ENCODE measurements around the gene ADRA2A. TPM values are rescaled to one million over a fixed set of nuclear protein-coding genes. Genes with fewer than 3 reads are reported as not detected.
A peak's percentile ranks its signal among the peaks of the same experiment; 100 is the strongest.

The ADRA2A gene
- total RNA-seq, 4 donors from 2014 or later, result 2.3 to 5.6 (median 4.5) TPM

DNA sequence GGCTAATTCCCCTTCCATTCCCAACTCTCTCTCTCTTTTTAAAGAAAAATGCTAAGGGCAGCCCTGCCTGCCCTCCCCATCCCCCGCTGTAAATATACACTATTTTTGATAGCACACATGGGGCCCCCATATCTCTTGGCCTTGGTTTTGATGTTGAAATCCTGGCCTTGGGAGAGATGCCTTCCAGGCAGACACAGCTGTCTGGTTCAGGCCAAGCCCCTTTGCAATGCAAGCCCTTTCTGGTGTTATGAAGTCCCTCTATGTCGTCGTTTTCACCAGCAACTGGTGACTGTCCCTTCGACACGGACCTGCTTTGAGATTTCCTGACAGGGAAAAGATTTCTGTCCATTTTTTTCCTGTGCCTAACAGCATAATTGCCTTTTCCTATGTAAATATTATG is 3.0 kb downstream of the ADRA2A start:
- no peak for DNase-seq (ENCODE audit: low spot score in 2 of 2)
- Histone ChIP-seq H3K4me3 (peak overlapping the region; percentile 56), H3K4me1 (peaks cover 32% of the 10 kb centered on the region), H3K27me3 (peaks cover 48% of the 10 kb centered on the region), H3K27ac (no peak overlapping the region), H3K9me3 (no peaks in the 10 kb centered on the region), H3K36me3 (no peaks in the 10 kb centered on the region)
- TF ChIP-seq POLR2AphosphoS5 (IDR thresholded peaks at IDR 0.05), result no peak
- 81% methylated on average over 5 of the region's 5 CpGs for WGBS

DNA sequence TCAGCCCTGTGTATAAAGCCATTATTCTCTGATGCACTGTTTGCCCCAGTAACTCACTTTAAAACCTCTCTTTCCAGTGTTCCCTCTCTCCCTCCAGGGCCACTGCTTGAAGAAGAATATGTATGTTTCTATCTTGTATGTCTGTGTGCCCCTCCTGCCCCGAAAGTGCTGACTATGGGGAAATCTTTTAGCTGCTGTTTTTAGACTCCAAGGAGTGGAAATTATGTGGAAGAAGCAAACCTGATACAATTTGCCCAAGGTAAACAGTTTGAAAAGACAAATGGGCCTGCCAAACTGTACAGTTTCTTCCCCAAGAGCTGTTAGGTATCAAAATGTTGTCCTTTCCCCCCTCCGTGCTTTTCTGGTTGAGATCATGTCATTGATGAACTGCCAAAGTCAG is 3.4 kb downstream of the ADRA2A start:
- Histone ChIP-seq H3K36me3 (no peaks in the 10 kb centered on the region), H3K4me1 (peaks cover 32% of the 10 kb centered on the region), H3K4me3 (no peak overlapping the region), H3K27ac (no peak overlapping the region), H3K27me3 (peaks cover 44% of the 10 kb centered on the region), H3K9me3 (no peaks in the 10 kb centered on the region)
- whole genome bisulfite sequencing, result 57% methylated on average over 2 of the region's 2 CpGs
- no peak for DNase-seq (ENCODE audit: low spot score in 2 of 2)
- TF ChIP-seq POLR2A (IDR thresholded peaks at IDR 0.05) (no peak), POLR2AphosphoS5 (IDR thresholded peaks at IDR 0.05) (no peak), EP300 (IDR thresholded peaks at IDR 0.05) (no peak)
- TF ChIP-seq, protein P1, sequence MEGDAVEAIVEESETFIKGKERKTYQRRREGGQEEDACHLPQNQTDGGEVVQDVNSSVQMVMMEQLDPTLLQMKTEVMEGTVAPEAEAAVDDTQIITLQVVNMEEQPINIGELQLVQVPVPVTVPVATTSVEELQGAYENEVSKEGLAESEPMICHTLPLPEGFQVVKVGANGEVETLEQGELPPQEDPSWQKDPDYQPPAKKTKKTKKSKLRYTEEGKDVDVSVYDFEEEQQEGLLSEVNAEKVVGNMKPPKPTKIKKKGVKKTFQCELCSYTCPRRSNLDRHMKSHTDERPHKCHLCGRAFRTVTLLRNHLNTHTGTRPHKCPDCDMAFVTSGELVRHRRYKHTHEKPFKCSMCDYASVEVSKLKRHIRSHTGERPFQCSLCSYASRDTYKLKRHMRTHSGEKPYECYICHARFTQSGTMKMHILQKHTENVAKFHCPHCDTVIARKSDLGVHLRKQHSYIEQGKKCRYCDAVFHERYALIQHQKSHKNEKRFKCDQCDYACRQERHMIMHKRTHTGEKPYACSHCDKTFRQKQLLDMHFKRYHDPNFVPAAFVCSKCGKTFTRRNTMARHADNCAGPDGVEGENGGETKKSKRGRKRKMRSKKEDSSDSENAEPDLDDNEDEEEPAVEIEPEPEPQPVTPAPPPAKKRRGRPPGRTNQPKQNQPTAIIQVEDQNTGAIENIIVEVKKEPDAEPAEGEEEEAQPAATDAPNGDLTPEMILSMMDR (IDR thresholded peaks at IDR 0.05), result no peak

DNA sequence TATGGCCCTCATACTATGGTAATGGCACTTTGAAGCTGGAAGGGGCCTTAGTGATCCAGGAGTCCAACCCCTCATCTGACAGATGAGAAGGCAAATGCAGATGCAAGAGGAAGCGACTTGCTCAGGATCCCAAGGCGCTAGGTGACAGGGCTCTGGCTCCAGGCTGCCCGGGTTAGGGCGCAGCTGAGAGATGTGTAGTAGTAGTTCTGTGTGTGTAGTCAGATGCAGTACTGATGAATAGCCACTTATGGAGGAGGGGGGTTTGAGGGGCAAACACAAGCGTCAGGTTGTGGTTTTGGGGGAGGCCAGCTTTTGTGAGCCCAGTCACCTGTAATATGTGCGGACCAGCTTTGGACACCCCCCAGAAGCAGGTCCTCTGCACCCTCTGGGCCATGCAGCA is 4.8 kb downstream of the ADRA2A start:
- DNase-seq (ENCODE audit: low spot score in 2 of 2), result peak in 1 of 2 donors; percentile 40
- Histone ChIP-seq H3K36me3 (no peaks in the 10 kb centered on the region), H3K27me3 (peaks cover 30% of the 10 kb centered on the region), H3K27ac (no peak overlapping the region), H3K4me3 (no peak overlapping the region), H3K9me3 (no peaks in the 10 kb centered on the region), H3K4me1 (peaks cover 22% of the 10 kb centered on the region)
- 89% methylated on average over 6 of the region's 6 CpGs for WGBS
- TF ChIP-seq, protein P1 (IDR thresholded peaks at IDR 0.05), result no peak

DNA sequence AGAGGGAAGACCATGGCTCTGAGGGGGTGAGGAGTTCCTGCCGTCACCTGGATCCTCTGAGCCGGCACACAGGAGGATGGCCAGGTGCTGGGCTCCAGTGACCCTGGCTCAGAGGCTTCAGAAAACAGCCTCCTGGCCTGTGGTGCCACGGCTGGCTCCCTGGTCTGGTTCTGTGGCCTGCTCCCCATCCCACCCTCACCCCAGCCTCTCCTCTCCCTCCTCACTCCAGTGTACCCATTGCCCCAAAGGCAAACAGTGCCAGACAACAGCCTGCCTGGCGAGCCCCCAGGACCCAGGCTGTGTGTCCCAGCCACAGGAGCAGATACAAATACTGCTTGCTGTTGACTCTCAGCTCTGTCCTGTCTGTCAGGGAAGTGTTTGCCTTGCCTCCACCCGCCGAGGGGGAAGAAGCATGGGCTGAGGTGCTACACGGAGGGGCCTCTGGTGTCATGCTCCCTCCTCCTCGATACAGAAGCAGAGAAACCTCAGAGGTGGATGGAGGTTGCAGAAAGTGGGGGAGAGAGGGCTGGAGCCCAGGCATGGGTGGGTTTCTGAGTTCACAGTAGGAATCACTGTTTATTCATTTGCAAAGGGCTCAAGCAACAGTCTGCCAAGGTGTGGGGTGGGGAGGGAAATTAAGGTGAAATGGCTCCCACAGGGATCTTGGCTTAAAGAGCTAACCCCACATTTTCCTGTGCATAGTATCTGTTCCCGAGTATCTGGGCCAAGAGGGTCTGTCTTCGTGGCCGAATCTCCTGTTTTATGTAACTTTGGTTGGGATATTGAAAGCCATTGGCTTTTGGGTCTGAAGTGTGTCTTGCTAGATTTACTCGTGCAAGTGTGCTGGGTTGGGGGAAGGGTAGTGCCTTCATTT is 5.5 kb downstream of the ADRA2A start:
- H3K27me3 ChIP-seq, result peaks cover 23% of the 10 kb centered on the region
- H3K36me3 ChIP-seq, result no peaks in the 10 kb centered on the region
- no peak overlapping the region for H3K27ac ChIP-seq
- TF ChIP-seq POLR2A (IDR thresholded peaks at IDR 0.05), result no peak
- H3K9me3 ChIP-seq, result no peaks in the 10 kb centered on the region
- peak in 1 of 2 donors; percentile 52 for DNase-seq (ENCODE audit: low spot score in 2 of 2)
- H3K4me1 ChIP-seq, result peaks cover 14% of the 10 kb centered on the region
- 62% methylated on average over 12 of the region's 12 CpGs for WGBS
- no peak overlapping the region for H3K4me3 ChIP-seq

DNA sequence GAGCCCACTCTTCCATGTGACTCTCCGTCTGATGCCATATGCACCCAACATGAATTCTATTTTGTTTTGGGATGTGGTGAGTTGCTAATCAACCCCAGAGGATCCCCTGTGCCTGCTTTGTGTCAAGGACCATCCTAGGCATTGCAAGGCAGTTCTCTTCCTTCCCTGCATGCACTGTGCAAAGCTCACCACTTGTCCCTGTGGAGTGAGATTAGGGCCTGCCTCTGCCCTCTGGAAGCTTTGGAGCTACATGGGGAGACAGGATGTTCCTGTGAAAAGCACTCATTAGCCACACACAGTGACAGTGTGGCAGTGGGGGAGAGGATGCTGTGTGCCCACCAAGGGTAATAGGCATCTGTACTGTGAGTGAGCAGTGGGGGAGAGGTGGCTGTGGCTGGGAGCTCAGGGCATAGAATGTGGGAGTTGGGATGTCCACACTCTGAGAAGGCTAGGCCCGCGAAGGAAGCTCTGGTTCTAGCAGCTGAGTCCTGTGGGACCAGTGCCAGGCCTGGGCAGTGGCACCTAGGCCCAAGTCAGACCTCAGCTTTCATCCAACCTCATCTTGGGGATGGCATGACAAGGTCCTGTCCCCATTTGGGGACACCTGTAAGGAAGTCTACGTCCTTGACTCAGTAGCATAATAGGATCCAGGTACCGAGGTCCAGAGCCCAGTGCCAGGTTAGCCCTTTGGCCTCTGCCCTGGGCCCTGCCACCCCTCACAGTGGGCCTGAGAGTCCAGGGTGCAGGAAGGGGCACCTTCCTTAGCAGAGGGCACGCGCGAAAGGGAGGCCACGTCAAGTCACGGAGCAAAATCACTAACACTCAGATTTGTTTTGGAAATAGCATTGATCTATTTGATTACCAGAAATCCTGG is 6.6 kb downstream of the ADRA2A start:
- H3K27ac ChIP-seq, result no peak overlapping the region
- no peaks in the 10 kb centered on the region for H3K36me3 ChIP-seq
- DNase-seq (ENCODE audit: low spot score in 2 of 2), result peak in 1 of 2 donors; percentile 35
- peaks cover 4% of the 10 kb centered on the region for H3K4me1 ChIP-seq
- 93% methylated on average over 8 of the region's 10 CpGs for WGBS
- H3K9me3 ChIP-seq, result no peaks in the 10 kb centered on the region
- TF ChIP-seq POLR2A (IDR thresholded peaks at IDR 0.05) (no peak), EP300 (IDR thresholded peaks at IDR 0.05) (no peak), POLR2AphosphoS5 (IDR thresholded peaks at IDR 0.05) (no peak)
- TF ChIP-seq, protein P1 (IDR thresholded peaks at IDR 0.05), result no peak
- no peak overlapping the region for H3K4me3 ChIP-seq
- peaks cover 12% of the 10 kb centered on the region for H3K27me3 ChIP-seq
